ENCODE measurements around the gene THNSL1. TPM values are rescaled to one million over a fixed set of nuclear protein-coding genes. Genes with fewer than 3 reads are reported as not detected.
"Not testable (repeated sequence)": the region's sequence is repeated elsewhere in the genome, so short reads cannot be mapped to it uniquely, and the experiment has no call there.

Gene THNSL1
- polyA plus RNA-seq, 1 donor from 2014 or later = 5.1 TPM

DNA sequence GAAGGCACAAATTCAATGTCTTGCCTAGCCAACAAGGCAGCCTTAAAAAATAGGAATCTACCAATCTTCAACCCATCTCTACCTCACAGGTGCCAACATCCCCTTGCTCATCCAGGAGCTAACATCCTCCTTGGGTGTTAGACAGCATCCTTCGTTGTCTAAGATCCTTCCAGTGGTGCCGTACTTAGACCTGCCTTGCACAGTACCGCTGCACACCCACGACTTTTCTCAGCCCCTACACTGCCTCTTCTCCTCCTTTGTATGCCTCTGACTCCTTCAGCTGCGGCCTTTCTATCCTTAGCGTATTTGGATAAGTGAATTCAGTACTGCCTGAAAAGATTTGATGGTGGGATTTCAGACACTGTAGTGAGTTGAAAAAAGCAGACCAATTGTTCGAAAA, 48.1 kb upstream of the THNSL1 start:
- no peak overlapping the region for H3K4me3 ChIP-seq (ENCODE audit: low read length)
- H3K4me2 ChIP-seq (ENCODE audit: low read length) = no peak overlapping the region
- TF ChIP-seq EP300 (conservative IDR thresholded peaks at IDR 0.05; ENCODE audit: poor library complexity, severe bottlenecking) (no peak), POLR2AphosphoS5 (IDR thresholded peaks at IDR 0.05) (no peak), EZH2 (IDR thresholded peaks at IDR 0.05; ENCODE audit: borderline replicate concordance, insufficient read depth, low read length, poor library complexity, severe bottlenecking) (no peak), RAD21 (conservative IDR thresholded peaks at IDR 0.05) (no peak), MXI1 (conservative IDR thresholded peaks at IDR 0.05; ENCODE audit: poor library complexity, severe bottlenecking) (no peak), SMC3 (conservative IDR thresholded peaks at IDR 0.05; ENCODE audit: poor library complexity) (no peak), TAF1 (IDR thresholded peaks at IDR 0.05; ENCODE audit: low read depth) (no peak)
- TF ChIP-seq, protein P1, sequence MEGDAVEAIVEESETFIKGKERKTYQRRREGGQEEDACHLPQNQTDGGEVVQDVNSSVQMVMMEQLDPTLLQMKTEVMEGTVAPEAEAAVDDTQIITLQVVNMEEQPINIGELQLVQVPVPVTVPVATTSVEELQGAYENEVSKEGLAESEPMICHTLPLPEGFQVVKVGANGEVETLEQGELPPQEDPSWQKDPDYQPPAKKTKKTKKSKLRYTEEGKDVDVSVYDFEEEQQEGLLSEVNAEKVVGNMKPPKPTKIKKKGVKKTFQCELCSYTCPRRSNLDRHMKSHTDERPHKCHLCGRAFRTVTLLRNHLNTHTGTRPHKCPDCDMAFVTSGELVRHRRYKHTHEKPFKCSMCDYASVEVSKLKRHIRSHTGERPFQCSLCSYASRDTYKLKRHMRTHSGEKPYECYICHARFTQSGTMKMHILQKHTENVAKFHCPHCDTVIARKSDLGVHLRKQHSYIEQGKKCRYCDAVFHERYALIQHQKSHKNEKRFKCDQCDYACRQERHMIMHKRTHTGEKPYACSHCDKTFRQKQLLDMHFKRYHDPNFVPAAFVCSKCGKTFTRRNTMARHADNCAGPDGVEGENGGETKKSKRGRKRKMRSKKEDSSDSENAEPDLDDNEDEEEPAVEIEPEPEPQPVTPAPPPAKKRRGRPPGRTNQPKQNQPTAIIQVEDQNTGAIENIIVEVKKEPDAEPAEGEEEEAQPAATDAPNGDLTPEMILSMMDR (IDR thresholded peaks at IDR 0.05; ENCODE audit: poor library complexity, severe bottlenecking) = no peak
- TF ChIP-seq, protein P2, sequence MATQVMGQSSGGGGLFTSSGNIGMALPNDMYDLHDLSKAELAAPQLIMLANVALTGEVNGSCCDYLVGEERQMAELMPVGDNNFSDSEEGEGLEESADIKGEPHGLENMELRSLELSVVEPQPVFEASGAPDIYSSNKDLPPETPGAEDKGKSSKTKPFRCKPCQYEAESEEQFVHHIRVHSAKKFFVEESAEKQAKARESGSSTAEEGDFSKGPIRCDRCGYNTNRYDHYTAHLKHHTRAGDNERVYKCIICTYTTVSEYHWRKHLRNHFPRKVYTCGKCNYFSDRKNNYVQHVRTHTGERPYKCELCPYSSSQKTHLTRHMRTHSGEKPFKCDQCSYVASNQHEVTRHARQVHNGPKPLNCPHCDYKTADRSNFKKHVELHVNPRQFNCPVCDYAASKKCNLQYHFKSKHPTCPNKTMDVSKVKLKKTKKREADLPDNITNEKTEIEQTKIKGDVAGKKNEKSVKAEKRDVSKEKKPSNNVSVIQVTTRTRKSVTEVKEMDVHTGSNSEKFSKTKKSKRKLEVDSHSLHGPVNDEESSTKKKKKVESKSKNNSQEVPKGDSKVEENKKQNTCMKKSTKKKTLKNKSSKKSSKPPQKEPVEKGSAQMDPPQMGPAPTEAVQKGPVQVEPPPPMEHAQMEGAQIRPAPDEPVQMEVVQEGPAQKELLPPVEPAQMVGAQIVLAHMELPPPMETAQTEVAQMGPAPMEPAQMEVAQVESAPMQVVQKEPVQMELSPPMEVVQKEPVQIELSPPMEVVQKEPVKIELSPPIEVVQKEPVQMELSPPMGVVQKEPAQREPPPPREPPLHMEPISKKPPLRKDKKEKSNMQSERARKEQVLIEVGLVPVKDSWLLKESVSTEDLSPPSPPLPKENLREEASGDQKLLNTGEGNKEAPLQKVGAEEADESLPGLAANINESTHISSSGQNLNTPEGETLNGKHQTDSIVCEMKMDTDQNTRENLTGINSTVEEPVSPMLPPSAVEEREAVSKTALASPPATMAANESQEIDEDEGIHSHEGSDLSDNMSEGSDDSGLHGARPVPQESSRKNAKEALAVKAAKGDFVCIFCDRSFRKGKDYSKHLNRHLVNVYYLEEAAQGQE (IDR thresholded peaks at IDR 0.05; ENCODE audit: borderline replicate concordance) = no peak
- H3K27ac ChIP-seq (ENCODE audit: low read length) = no peak overlapping the region
- H3K27me3 ChIP-seq (ENCODE audit: insufficient read depth, low read depth, low read length) = no peaks in the 10 kb centered on the region
- no peaks in the 10 kb centered on the region for H3K9me3 ChIP-seq (ENCODE audit: low read length)
- H3F3A ChIP-seq (ENCODE audit: insufficient read depth, low read length, poor library complexity, severe bottlenecking) = no peaks in the 10 kb centered on the region
- H2AFZ ChIP-seq (ENCODE audit: low read depth, low read length) = no peak overlapping the region
- no peaks in the 10 kb centered on the region for H3K9me2 ChIP-seq (ENCODE audit: insufficient read depth, low read length)
- no peaks in the 10 kb centered on the region for H3K36me3 ChIP-seq (ENCODE audit: insufficient read depth, low read length)
- no peak overlapping the region for H3K9ac ChIP-seq (ENCODE audit: low read length)
- H3K79me2 ChIP-seq (replicated peaks; ENCODE audit: insufficient read depth, low read length) = no peaks in the 10 kb centered on the region
- H4K20me1 ChIP-seq (ENCODE audit: insufficient read depth) = no peaks in the 10 kb centered on the region

DNA sequence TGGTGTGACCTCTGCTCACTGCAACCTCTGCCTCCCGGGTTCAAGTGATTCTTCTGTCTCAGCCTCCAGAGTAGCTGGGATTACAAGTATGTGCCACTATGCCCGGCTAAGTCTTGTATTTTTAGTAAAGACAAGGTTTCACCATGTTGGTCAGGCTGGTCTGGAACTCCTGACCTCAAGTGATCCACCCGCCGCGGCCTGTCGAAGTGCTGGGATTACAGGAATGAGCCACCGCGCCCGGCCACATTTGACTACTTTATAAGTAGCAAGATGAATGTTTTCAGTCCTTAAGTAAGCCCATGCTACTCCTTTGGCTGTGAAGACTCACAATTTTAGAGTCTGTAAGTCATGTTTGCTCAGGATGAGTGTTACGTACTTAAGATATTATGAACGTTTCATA, 47.5 kb upstream of the THNSL1 start:
- H3K9me2 ChIP-seq (ENCODE audit: insufficient read depth, low read length); H3K9me3 ChIP-seq (ENCODE audit: low read length); H2AFZ ChIP-seq (ENCODE audit: low read depth, low read length); H3K27me3 ChIP-seq (ENCODE audit: insufficient read depth, low read depth, low read length); H3K36me3 ChIP-seq (ENCODE audit: insufficient read depth, low read length); H4K20me1 ChIP-seq (ENCODE audit: insufficient read depth); H3K4me3 ChIP-seq (ENCODE audit: low read length); H3F3A ChIP-seq (ENCODE audit: insufficient read depth, low read length, poor library complexity, severe bottlenecking); H3K79me2 ChIP-seq (replicated peaks; ENCODE audit: insufficient read depth, low read length); H3K27ac ChIP-seq (ENCODE audit: low read length); H3K9ac ChIP-seq (ENCODE audit: low read length); H3K4me2 ChIP-seq (ENCODE audit: low read length): not testable (repeated sequence)

- H3K27me3 ChIP-seq (ENCODE audit: insufficient read depth, low read depth, low read length) = no peaks in the 10 kb centered on the region
- H3K9me3 ChIP-seq (ENCODE audit: low read length) = no peaks in the 10 kb centered on the region
- TF ChIP-seq SMC3 (conservative IDR thresholded peaks at IDR 0.05; ENCODE audit: poor library complexity) (peak; percentile 11), EZH2 (IDR thresholded peaks at IDR 0.05; ENCODE audit: borderline replicate concordance, insufficient read depth, low read length, poor library complexity, severe bottlenecking) (no peak)
- no peak overlapping the region for H2AFZ ChIP-seq (ENCODE audit: low read depth, low read length)
- H3K36me3 ChIP-seq (ENCODE audit: insufficient read depth, low read length) = no peaks in the 10 kb centered on the region
- H3K4me3 ChIP-seq (ENCODE audit: low read length) = no peak overlapping the region
- no peaks in the 10 kb centered on the region for H4K20me1 ChIP-seq (ENCODE audit: insufficient read depth)
- no peaks in the 10 kb centered on the region for H3F3A ChIP-seq (ENCODE audit: insufficient read depth, low read length, poor library complexity, severe bottlenecking)
- H3K27ac ChIP-seq (ENCODE audit: low read length) = peak overlapping the region; percentile 2
- H3K4me2 ChIP-seq (ENCODE audit: low read length) = no peak overlapping the region
- no peaks in the 10 kb centered on the region for H3K9me2 ChIP-seq (ENCODE audit: insufficient read depth, low read length)
- no peak overlapping the region for H3K9ac ChIP-seq (ENCODE audit: low read length)
- no peaks in the 10 kb centered on the region for H3K79me2 ChIP-seq (replicated peaks; ENCODE audit: insufficient read depth, low read length)
Observed at GRCh38 chr10:24969841-24970281, 46.6 kb upstream of the THNSL1 start.
